GM19467 (cell line): Measurements from ENCODE around the gene SEMA3E.
"Not testable (repeated sequence)": the region's sequence is repeated elsewhere in the genome, so short reads cannot be mapped to it uniquely, and the experiment has no call there.

Experiments
- ATAC-seq: cut with Tn5 transposase; IDR thresholded peaks from one replicate; pipeline ENCODE4 v1.9.1; 2021; ENCODE audit warnings: mild to moderate bottlenecking, moderate library complexity; ENCODE audit not compliant: unreplicated experiment

SEMA3E gene

GRCh38 chr7:83494683-83495082 is 154.3 kb downstream of the SEMA3E start:
- ATAC-seq = no peak

GRCh38 chr7:83492802-83493201 is 156.1 kb downstream of the SEMA3E start:
- ATAC-seq = no peak

GRCh38 chr7:83487801-83488200 is 161.1 kb downstream of the SEMA3E start:
- ATAC-seq = no peak

- no peak for ATAC-seq
Measured at GRCh38 chr7:83486957-83487356, 162.0 kb downstream of the SEMA3E start.

- ATAC-seq = no peak
Measured at GRCh38 chr7:83486536-83486935, 162.4 kb downstream of the SEMA3E start.

- ATAC-seq = no peak
Measured at GRCh38 chr7:83484826-83485225, 164.1 kb downstream of the SEMA3E start.

GRCh38 chr7:83484266-83484665 is 164.7 kb downstream of the SEMA3E start:
- ATAC-seq = no peak

GRCh38 chr7:83478616-83479015 is 170.3 kb downstream of the SEMA3E start:
- ATAC-seq = no peak

GRCh38 chr7:83476511-83477050 is 172.4 kb downstream of the SEMA3E start:
- ATAC-seq = no peak

GRCh38 chr7:83475420-83475819 is 173.5 kb downstream of the SEMA3E start:
- ATAC-seq = no peak

GRCh38 chr7:83472376-83472775 is 176.6 kb downstream of the SEMA3E start:
- no peak for ATAC-seq

- ATAC-seq = no peak
Measured at GRCh38 chr7:83469491-83469890, 179.4 kb downstream of the SEMA3E start.

- ATAC-seq = no peak
Measured at GRCh38 chr7:83469076-83469475, 179.9 kb downstream of the SEMA3E start.

GRCh38 chr7:83468251-83468739 is 180.6 kb downstream of the SEMA3E start:
- peak; percentile 89 for ATAC-seq

- ATAC-seq = no peak
Measured at GRCh38 chr7:83467493-83467892, 181.4 kb downstream of the SEMA3E start.

GRCh38 chr7:83466956-83467355 is 182.0 kb downstream of the SEMA3E start:
- ATAC-seq = no peak

- ATAC-seq = no peak
Measured at GRCh38 chr7:83466187-83466923, 182.6 kb downstream of the SEMA3E start.

- no peak for ATAC-seq
Measured at GRCh38 chr7:83465643-83466042, 183.3 kb downstream of the SEMA3E start.

- not testable (repeated sequence) for ATAC-seq
Measured at GRCh38 chr7:83461820-83462219, 187.1 kb downstream of the SEMA3E start.

GRCh38 chr7:83459930-83460653 is 188.8 kb downstream of the SEMA3E start:
- ATAC-seq = not testable (repeated sequence)

GRCh38 chr7:83459101-83459929 is 189.6 kb downstream of the SEMA3E start:
- ATAC-seq = not testable (repeated sequence)
